A549 (cell line): Measurements from ENCODE around the gene HOXC11.

ENCODE experiments used
- CEBPB ChIP-seq, 2 experiments: fragments of >200 bp in 1 of 2; sonication (Bioruptor Twin) in 1 of 2; formaldehyde crosslinking in 1 of 2; IDR thresholded peaks; 2 replicates each; pipeline ENCODE4 v1.6.1; 2012 to 2016
- CTCF ChIP-seq: fragments of >200 bp; sonication (Bioruptor Twin); formaldehyde crosslinking; IDR thresholded peaks from 3 replicates; pipeline ENCODE4 v1.5.1; 2016
- KDM1A ChIP-seq: fragments of 200-600 bp; sonication (generic); IDR thresholded peaks from 2 replicates; pipeline ENCODE4 v1.6.1; 2016; ENCODE audit warnings: low read depth, mild to moderate bottlenecking
- POLR2A ChIP-seq: IDR thresholded peaks from 2 replicates; pipeline ENCODE4 v1.6.1; 2012; ENCODE audit warnings: mild to moderate bottlenecking, low read length
- RFX5 ChIP-seq: fragments of 450-650 bp; IDR thresholded peaks from 2 replicates; pipeline ENCODE4 v1.7.1; 2014; ENCODE audit warnings: antibody characterized with exemption, mild to moderate bottlenecking, moderate library complexity

- TF ChIP-seq CTCF (no peak), CEBPB (IDR thresholded peaks at IDR 0.05) (no peak), POLR2A (no peak), KDM1A (no peak), RFX5 (no peak)
These were observed 11.7 kb upstream of the HOXC11 start for GRCh38 chr12:53961025-53961761.
